ENCODE measurements around the gene C16orf90. TPM values are rescaled to one million over a fixed set of nuclear protein-coding genes. Genes with fewer than 3 reads are reported as not detected.
A peak's percentile ranks its signal among the peaks of the same experiment; 100 is the strongest.

Gene C16orf90
- total RNA-seq, 1 donor from 2014 or later: not detected

- intact Hi-C loops (cut with DNase I): no loop called here
- DNase-seq (ENCODE audit: low spot score): no peak
Measured at GRCh38 chr16:3471518-3472176, 23.6 kb downstream of the C16orf90 start.

- DNase-seq (ENCODE audit: low spot score): no peak
- intact Hi-C loops (cut with DNase I): no loop called here
Measured at GRCh38 chr16:3470723-3471122, 24.6 kb downstream of the C16orf90 start.

DNA sequence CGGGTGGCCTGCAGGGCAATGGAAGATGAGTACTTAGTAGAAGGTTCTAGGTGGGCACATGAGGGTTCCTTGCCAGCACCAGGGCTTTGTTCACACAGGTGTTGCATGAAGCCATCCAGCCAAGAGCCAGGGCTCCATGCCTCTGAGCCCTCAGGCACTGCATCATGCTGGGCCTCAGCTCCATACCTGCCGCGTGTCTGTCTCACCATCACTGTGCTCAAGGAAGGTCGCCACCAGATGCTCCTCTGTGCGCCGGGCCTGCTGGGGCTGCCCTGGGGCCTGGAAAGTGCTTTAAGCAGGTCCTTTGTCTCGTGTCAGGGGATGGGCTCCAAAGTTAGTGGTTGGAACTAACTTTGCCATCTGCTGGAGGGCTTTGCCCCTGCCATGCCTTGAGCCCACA is 25.6 kb downstream of the C16orf90 start:
- no peak for DNase-seq (ENCODE audit: low spot score)
- intact Hi-C loops (cut with DNase I): no loop called here

DNA sequence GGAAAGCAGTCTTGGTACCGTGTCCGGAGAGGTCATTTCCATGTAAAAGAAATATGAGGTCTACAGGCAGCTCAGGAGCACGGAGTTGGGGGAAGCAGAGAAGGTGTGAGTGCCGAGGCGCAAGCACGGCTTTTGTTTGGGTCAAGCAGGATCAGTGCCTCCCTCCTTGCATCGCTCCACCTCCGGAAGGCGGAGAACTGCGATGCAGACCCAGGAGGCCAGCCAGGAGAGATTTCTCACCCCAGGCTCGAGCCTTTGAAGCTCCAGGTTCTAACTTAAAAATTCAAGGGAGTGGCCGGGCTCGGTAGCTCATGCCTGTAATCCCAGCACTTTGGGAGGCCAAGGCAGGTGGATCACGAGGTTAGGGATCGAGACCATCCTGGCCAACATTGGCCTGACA is 26.8 kb downstream of the C16orf90 start:
- no peak for DNase-seq (ENCODE audit: low spot score)
- intact Hi-C loops (cut with DNase I): no loop called here

DNA sequence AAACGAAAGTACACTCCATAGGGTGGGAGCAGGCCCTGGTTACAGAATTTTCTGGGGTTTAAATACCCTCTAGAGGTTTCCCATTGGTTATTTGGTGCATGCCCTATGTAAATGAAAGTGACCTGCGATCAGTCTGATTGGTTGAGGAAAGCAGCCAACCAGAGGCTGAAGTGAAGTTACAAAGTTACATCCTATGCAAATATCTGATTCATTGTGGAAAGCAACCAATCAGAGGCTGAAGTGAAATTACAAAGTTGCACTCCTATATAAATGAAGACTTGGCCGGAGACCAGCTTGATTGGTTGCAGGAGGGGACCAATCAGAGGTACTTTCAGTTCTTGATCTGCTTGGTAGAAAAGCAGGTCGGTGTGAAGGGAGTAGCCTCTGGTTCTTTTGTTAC is 27.4 kb downstream of the C16orf90 start:
- intact Hi-C loops (cut with DNase I): no loop called here
- no peak for DNase-seq (ENCODE audit: low spot score)

- intact Hi-C loops (cut with DNase I): no loop called here
- DNase-seq (ENCODE audit: low spot score): no peak
Measured at GRCh38 chr16:3467182-3467581, 28.1 kb downstream of the C16orf90 start.

DNA sequence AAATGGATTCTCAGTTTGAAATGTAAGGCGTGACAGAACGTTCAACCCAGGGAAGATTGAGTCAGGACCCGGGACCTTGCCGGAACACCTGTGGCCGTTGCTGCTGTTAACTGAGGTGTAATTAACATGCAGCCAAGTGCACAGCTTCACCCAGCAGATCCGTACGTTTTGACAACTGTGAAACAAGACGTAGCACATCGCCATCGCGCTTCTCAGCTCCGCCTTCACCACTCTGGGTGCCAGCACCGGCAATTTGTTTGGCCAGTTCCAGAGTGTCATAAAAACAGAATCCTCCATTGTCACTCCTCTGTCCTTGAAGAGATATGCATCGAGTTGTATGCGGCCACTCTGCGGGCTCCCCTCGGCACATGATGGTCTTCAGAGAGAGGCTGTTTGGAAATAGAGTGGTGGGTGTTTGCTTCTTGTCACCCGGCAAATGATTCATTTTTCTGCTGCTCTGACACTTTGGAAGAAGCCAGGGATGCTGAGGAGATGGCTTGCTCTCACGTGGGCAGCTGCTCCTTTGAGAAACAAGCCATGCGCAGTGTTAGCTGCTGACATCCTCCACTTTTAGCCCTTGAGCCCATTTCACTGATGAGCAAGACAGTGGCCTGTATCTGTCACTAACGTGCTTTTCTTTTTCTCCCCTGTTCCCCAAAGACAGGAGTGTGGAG is 29.2 kb downstream of the C16orf90 start:
- DNase-seq (ENCODE audit: low spot score): no peak
- intact Hi-C loops (cut with DNase I): no loop called here

DNA sequence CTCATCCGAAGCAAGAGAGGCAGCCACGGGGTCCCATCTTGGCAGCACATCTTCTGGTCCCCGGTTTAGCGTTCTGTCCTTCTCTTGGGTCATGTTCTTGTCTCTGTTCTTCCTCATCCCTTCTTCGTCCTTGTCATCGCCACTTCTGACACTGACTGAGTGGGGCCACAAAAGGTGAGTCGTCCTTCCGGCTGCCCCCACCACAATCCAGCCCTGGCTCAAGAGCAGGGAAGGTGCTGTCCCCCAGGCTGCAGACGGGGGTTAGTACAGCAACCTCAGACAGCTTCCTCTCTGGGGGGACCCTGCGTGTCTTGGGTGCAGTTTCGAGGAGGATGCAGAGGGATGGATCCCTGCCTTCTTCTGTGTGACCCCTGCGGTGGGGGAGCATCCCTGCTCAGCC is 30.0 kb downstream of the C16orf90 start:
- no peak for DNase-seq (ENCODE audit: low spot score)
- intact Hi-C loops (cut with DNase I): no loop called here

GRCh38 chr16:3461151-3461550 is 34.1 kb downstream of the C16orf90 start:
- intact Hi-C loops (cut with DNase I): no loop called here
- DNase-seq (ENCODE audit: low spot score): no peak

DNA sequence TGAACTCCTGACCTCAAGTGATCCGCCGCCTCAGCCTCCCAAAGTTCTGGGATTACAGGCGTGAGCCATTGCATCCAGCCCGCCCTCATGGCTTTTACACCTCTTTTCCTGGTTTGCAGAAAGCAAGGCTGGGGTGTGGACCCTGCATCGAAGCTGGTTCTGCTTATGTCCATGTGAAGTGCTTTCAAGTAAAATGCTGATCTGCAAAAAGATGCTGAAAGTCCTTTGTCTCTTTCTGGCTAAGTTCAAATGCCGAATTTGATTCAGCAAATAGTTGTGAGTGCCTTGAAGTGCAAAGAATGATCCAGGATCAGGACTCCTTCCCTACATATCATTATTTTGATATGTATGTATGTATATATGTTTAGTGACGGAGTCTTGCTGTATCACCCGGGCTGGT is 34.7 kb downstream of the C16orf90 start:
- intact Hi-C loops (cut with DNase I): no loop called here
- DNase-seq (ENCODE audit: low spot score): no peak

DNA sequence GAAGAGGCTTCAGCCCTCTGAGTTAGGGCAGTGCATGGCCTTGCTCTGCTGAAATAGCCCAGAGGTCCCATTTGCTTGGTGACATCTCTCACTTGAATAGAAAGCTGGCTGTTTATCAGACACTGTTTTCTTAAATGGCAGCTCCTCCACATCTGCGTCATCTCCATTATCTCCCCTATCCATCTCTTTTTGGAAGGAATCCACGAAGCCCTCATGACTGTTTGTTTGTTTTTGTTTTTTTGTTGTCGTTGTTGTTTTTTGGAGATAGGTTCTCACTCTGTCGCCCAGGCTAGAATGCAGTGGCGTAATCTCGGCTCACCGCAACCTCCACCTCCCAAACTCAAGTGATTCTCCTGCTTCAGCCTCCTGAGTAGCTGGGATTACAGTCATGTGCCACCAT is 35.2 kb downstream of the C16orf90 start:
- DNase-seq (ENCODE audit: low spot score): no peak
- intact Hi-C loops (cut with DNase I): no loop called here

- DNase-seq (ENCODE audit: low spot score): no peak
- intact Hi-C loops (cut with DNase I): loop anchor here (5.0 kb wide), 2 partner anchors 43 to 177 kb away; partner anchors contain the start of genes CLUAP1 and ZNF263
Measured at GRCh38 chr16:3459401-3460090, 35.7 kb downstream of the C16orf90 start.

GRCh38 chr16:3458852-3459361 is 36.4 kb downstream of the C16orf90 start:
- intact Hi-C loops (cut with DNase I): loop anchor here (5.0 kb wide), 2 partner anchors 43 to 177 kb away; partner anchors contain the start of genes CLUAP1 and ZNF263
- DNase-seq (ENCODE audit: low spot score): no peak

DNA sequence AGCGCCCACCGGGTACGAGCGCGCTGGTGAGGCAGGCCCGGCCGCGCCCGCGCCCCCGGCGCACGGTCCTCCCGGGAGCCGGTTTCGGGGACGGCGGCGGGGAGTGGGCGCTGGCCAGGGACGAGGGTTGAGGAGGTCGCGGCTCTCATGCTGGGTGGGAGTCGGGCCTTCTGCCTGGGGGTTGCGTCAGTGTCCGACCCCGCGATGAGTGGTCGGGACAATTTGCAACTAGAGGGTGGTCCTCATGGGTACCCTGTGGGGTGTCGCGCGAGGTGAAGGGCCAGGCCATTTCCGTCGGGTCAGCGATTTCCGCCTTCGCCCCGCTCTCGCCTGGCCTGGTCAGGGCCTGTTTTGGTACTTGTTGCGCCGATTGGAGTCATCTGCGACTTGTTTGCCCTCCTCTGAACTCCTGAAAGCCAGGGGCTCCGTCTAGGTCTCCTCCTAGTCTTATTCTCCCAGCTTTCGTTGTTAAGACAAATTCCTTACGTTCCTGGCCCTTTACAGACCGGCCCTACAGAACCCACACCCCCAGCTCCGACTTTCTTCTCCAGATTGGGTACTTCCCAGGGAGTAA is 36.9 kb downstream of the C16orf90 start:
- intact Hi-C loops (cut with DNase I): loop anchor here (5.0 kb wide), 2 partner anchors 44 to 176 kb away; partner anchors contain the start of genes CLUAP1 and ZNF263
- DNase-seq (ENCODE audit: low spot score): no peak

DNA sequence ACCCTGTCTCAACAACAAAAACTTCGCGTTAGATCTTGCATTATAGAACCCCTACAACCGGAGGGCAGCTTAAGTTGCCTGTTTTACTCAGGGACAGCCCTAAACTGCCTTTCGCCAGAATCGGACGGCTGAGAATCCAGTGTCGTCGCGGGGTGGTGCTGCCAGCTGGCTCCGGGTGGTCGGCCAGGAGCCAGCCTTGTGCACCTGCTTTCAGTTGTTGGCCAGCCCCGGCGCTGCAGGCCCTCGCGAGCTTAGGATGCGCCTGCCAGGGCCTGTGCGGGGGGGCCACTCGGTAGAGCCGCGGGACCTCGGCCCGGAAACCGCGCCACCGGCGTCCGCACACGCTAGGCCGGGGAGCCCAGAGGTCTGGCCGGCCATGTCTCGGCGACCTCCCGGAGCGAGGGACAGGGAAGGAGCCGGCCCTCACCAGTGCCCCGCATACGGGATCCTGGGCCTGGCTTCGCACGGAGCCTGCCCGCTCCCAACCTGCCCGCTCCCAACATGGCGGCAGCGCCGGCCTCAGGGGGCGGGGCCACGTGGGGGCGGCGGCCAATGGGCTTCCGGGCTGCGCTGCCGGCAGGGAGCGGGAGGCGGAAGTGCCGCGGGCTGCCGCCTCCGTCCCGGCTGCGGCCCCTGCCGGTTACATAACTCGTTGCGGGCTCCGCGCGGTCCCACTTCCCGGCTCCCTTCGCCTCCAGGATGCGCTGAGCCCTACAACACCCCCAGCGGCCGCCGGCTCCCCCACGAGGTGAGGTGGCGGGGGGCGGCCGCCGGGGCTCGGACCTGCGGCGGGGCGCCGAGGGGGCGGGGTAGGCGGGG is 37.6 kb downstream of the C16orf90 start:
- intact Hi-C loops (cut with DNase I): loop anchor here (2.0 to 5.0 kb wide), 3 partner anchors 45 to 175 kb away; partner anchors contain the start of genes CLUAP1, ZNF174, ZNF263 and ZSCAN32
- peak; percentile 95 for DNase-seq (ENCODE audit: low spot score)

- intact Hi-C loops (cut with DNase I): loop anchor here (5.0 kb wide), 2 partner anchors 48 to 172 kb away; partner anchors contain the start of genes CLUAP1 and ZNF263
- DNase-seq (ENCODE audit: low spot score): no peak
Measured at GRCh38 chr16:3454631-3455147, 40.6 kb downstream of the C16orf90 start.

- intact Hi-C loops (cut with DNase I): no loop called here
- no peak for DNase-seq (ENCODE audit: low spot score)
Measured at GRCh38 chr16:3454093-3454492, 41.2 kb downstream of the C16orf90 start.

- intact Hi-C loops (cut with DNase I): no loop called here
- DNase-seq (ENCODE audit: low spot score): no peak
Measured at GRCh38 chr16:3444032-3444388, 51.3 kb downstream of the C16orf90 start.

Measured in cardiac septum (tissue), 1 donor.